Karpas-422 (cell line): Measurements from ENCODE around the gene PI4K2A. TPM values are rescaled to one million over a fixed set of nuclear protein-coding genes. Genes with fewer than 3 reads are reported as not detected.

Experiments
- DNase-seq: peaks from one replicate; pipeline ENCODE4 v3.0.0-alpha.2; 2015
- H2AFZ ChIP-seq: fragments of 200-600 bp; sonication (generic); 2 replicates; pipeline ENCODE4 v1.6.1; 2014; ENCODE audit warnings: antibody characterized with exemption, low read length, mixed read lengths
- H3K27ac ChIP-seq: fragments of 200-600 bp; sonication (generic); 2 replicates; pipeline ENCODE4 v1.5.1; 2014; ENCODE audit warnings: mild to moderate bottlenecking, low read length, moderate library complexity
- H3K27me3 ChIP-seq: fragments of 200-600 bp; sonication (generic); 2 replicates; pipeline ENCODE4 v1.6.1; 2014; ENCODE audit warnings: low read length, mixed read lengths
- H3K36me3 ChIP-seq: fragments of 200-600 bp; sonication (generic); 2 replicates; pipeline ENCODE4 v1.6.1; 2014; ENCODE audit warnings: low read length, mixed read lengths; ENCODE audit not compliant: insufficient read depth
- H3K4me1 ChIP-seq: fragments of 200-600 bp; sonication (generic); 2 replicates; pipeline ENCODE4 v1.6.1; 2014; ENCODE audit warnings: mild to moderate bottlenecking, low read length, mixed read lengths
- H3K4me2 ChIP-seq: fragments of 200-600 bp; sonication (generic); 2 replicates; pipeline ENCODE4 v1.6.1; 2014; ENCODE audit warnings: low read length, low read depth, mild to moderate bottlenecking; ENCODE audit not compliant: poor library complexity, severe bottlenecking
- H3K4me3 ChIP-seq: fragments of 200-600 bp; sonication (generic); 2 replicates; pipeline ENCODE4 v1.5.1; 2014; ENCODE audit warnings: mild to moderate bottlenecking, antibody characterized with exemption, low read length, mixed read lengths
- H3K79me2 ChIP-seq: fragments of 200-600 bp; sonication (generic); 2 replicates; pipeline ENCODE4 v1.6.1; 2014; ENCODE audit warnings: mild to moderate bottlenecking, low read length, mixed read lengths
- H3K9ac ChIP-seq: fragments of 200-600 bp; sonication (generic); 2 replicates; pipeline ENCODE4 v1.6.0; 2014; ENCODE audit warnings: low read length
- H3K9me2 ChIP-seq: fragments of 200-600 bp; sonication (generic), shearing (Covaris generic); replicated peaks from 2 replicates; pipeline ENCODE4 v1.6.0; 2014; ENCODE audit warnings: mild to moderate bottlenecking, low read length, moderate library complexity; ENCODE audit not compliant: insufficient read depth
- H3K9me3 ChIP-seq: fragments of 300-700, 200-600 bp; sonication (generic); 2 replicates; pipeline ENCODE4 v1.6.1; 2014; ENCODE audit warnings: low read length, mixed read lengths
- H4K20me1 ChIP-seq: fragments of 200-600 bp; sonication (generic); 2 replicates; pipeline ENCODE4 v1.6.1; 2014; ENCODE audit warnings: mild to moderate bottlenecking, antibody characterized with exemption, low read length, low read depth; ENCODE audit not compliant: insufficient read depth
- total RNA-seq: library from RNA; depleted of rRNA; stranded (reverse); fragments of >200 nt; shearing (Covaris generic); gene quantifications from 2 replicates; pipeline ENCODE4 v1.2.3, GENCODE V29; 2014; ENCODE audit warnings: low replicate concordance

The PI4K2A gene
- total RNA-seq, 1 experiment from 2014 or later = 4.4 TPM

- H4K20me1 ChIP-seq = no peaks in the 10 kb centered on the region
- H3K36me3 ChIP-seq = no peaks in the 10 kb centered on the region
- peak; percentile 73 for DNase-seq
- H2AFZ ChIP-seq = no peak overlapping the region
- H3K9me3 ChIP-seq = no peaks in the 10 kb centered on the region
- H3K27ac ChIP-seq = no peak overlapping the region
- no peak overlapping the region for H3K4me2 ChIP-seq
- H3K27me3 ChIP-seq = no peaks in the 10 kb centered on the region
- no peaks in the 10 kb centered on the region for H3K79me2 ChIP-seq
- H3K9me2 ChIP-seq = no peaks in the 10 kb centered on the region
- no peak overlapping the region for H3K9ac ChIP-seq
- H3K4me1 ChIP-seq = no peaks in the 10 kb centered on the region
- no peak overlapping the region for H3K4me3 ChIP-seq
Measured at GRCh38 chr10:97701438-97702069, 61.1 kb downstream of the PI4K2A start.

- H3K4me1 ChIP-seq = no peaks in the 10 kb centered on the region
- no peak overlapping the region for H2AFZ ChIP-seq
- H3K9ac ChIP-seq = no peak overlapping the region
- no peaks in the 10 kb centered on the region for H3K79me2 ChIP-seq
- DNase-seq = no peak
- no peaks in the 10 kb centered on the region for H4K20me1 ChIP-seq
- H3K9me3 ChIP-seq = no peaks in the 10 kb centered on the region
- H3K4me2 ChIP-seq = no peak overlapping the region
- no peaks in the 10 kb centered on the region for H3K36me3 ChIP-seq
- H3K27ac ChIP-seq = no peak overlapping the region
- no peak overlapping the region for H3K4me3 ChIP-seq
- H3K27me3 ChIP-seq = no peaks in the 10 kb centered on the region
- H3K9me2 ChIP-seq = no peaks in the 10 kb centered on the region
Measured at GRCh38 chr10:97703398-97704067, 63.1 kb downstream of the PI4K2A start.

- Histone ChIP-seq H3K9ac (no peak overlapping the region), H4K20me1 (no peaks in the 10 kb centered on the region), H3K27ac (no peak overlapping the region), H3K4me2 (no peak overlapping the region), H2AFZ (no peak overlapping the region), H3K4me1 (no peaks in the 10 kb centered on the region), H3K9me3 (no peaks in the 10 kb centered on the region), H3K27me3 (no peaks in the 10 kb centered on the region), H3K79me2 (no peaks in the 10 kb centered on the region), H3K36me3 (no peaks in the 10 kb centered on the region), H3K4me3 (no peak overlapping the region), H3K9me2 (no peaks in the 10 kb centered on the region)
- no peak for DNase-seq
Measured at GRCh38 chr10:97704341-97704740, 63.9 kb downstream of the PI4K2A start.

GRCh38 chr10:97705006-97705670, 64.7 kb downstream of the PI4K2A start:
- no peak for DNase-seq
- no peak overlapping the region for H3K27ac ChIP-seq

GRCh38 chr10:97707134-97707861, 66.8 kb downstream of the PI4K2A start:
- Histone ChIP-seq H3K9ac (no peak overlapping the region), H3K79me2 (no peaks in the 10 kb centered on the region), H3K27me3 (no peaks in the 10 kb centered on the region)

More at GRCh38 chr10:97705006-97705670, 64.7 kb downstream of the PI4K2A start:
- Histone ChIP-seq H3K9me3 (no peaks in the 10 kb centered on the region), H4K20me1 (no peaks in the 10 kb centered on the region), H3K36me3 (no peaks in the 10 kb centered on the region), H3K27me3 (no peaks in the 10 kb centered on the region), H3K4me2 (no peak overlapping the region), H3K4me1 (no peaks in the 10 kb centered on the region), H2AFZ (no peak overlapping the region), H3K9ac (no peak overlapping the region), H3K79me2 (no peaks in the 10 kb centered on the region), H3K9me2 (no peaks in the 10 kb centered on the region), H3K4me3 (no peak overlapping the region)

GRCh38 chr10:97708167-97708566, 67.7 kb downstream of the PI4K2A start:
- no peak for DNase-seq
- Histone ChIP-seq H3K4me3 (no peak overlapping the region), H3K9ac (no peak overlapping the region), H3K4me2 (no peak overlapping the region), H3K27me3 (no peaks in the 10 kb centered on the region), H2AFZ (no peak overlapping the region), H3K9me3 (no peaks in the 10 kb centered on the region), H3K79me2 (no peaks in the 10 kb centered on the region), H3K9me2 (no peaks in the 10 kb centered on the region), H3K4me1 (no peaks in the 10 kb centered on the region), H3K27ac (no peak overlapping the region), H3K36me3 (no peaks in the 10 kb centered on the region), H4K20me1 (no peaks in the 10 kb centered on the region)

More at GRCh38 chr10:97707134-97707861, 66.8 kb downstream of the PI4K2A start:
- Histone ChIP-seq H3K9me3 (no peaks in the 10 kb centered on the region), H2AFZ (no peak overlapping the region), H3K36me3 (no peaks in the 10 kb centered on the region), H3K27ac (no peak overlapping the region), H3K4me3 (no peak overlapping the region), H3K4me2 (no peak overlapping the region), H3K9me2 (no peaks in the 10 kb centered on the region), H4K20me1 (no peaks in the 10 kb centered on the region), H3K4me1 (no peaks in the 10 kb centered on the region)
- no peak for DNase-seq

- no peaks in the 10 kb centered on the region for H3K36me3 ChIP-seq
- H3K79me2 ChIP-seq = no peaks in the 10 kb centered on the region
- H2AFZ ChIP-seq = no peak overlapping the region
- H3K9ac ChIP-seq = no peak overlapping the region
- H3K27me3 ChIP-seq = no peaks in the 10 kb centered on the region
- H4K20me1 ChIP-seq = no peaks in the 10 kb centered on the region
- no peak overlapping the region for H3K27ac ChIP-seq
- H3K4me3 ChIP-seq = no peak overlapping the region
- no peaks in the 10 kb centered on the region for H3K4me1 ChIP-seq
- H3K9me2 ChIP-seq = no peaks in the 10 kb centered on the region
- no peak for DNase-seq
- H3K9me3 ChIP-seq = no peaks in the 10 kb centered on the region
- no peak overlapping the region for H3K4me2 ChIP-seq
Measured at GRCh38 chr10:97708976-97709946, 68.8 kb downstream of the PI4K2A start.
